KBM-7 (cell line): Measurements from ENCODE around the gene LMTK3.

Experiments
- DNase-seq: peaks from one replicate; pipeline ENCODE4 v3.0.0-alpha.2; 2015
- in situ Hi-C: fragments of 300-500 bp; cut with MboI; formaldehyde crosslinking; loops from 2 replicates; pipeline ENCODE4 v1.14.3; 2020; ENCODE audit warnings: low sequenced_read_pairs, low pct_unique_long_range_greater_than_20kb, mixed read lengths

LMTK3 gene, protein sequence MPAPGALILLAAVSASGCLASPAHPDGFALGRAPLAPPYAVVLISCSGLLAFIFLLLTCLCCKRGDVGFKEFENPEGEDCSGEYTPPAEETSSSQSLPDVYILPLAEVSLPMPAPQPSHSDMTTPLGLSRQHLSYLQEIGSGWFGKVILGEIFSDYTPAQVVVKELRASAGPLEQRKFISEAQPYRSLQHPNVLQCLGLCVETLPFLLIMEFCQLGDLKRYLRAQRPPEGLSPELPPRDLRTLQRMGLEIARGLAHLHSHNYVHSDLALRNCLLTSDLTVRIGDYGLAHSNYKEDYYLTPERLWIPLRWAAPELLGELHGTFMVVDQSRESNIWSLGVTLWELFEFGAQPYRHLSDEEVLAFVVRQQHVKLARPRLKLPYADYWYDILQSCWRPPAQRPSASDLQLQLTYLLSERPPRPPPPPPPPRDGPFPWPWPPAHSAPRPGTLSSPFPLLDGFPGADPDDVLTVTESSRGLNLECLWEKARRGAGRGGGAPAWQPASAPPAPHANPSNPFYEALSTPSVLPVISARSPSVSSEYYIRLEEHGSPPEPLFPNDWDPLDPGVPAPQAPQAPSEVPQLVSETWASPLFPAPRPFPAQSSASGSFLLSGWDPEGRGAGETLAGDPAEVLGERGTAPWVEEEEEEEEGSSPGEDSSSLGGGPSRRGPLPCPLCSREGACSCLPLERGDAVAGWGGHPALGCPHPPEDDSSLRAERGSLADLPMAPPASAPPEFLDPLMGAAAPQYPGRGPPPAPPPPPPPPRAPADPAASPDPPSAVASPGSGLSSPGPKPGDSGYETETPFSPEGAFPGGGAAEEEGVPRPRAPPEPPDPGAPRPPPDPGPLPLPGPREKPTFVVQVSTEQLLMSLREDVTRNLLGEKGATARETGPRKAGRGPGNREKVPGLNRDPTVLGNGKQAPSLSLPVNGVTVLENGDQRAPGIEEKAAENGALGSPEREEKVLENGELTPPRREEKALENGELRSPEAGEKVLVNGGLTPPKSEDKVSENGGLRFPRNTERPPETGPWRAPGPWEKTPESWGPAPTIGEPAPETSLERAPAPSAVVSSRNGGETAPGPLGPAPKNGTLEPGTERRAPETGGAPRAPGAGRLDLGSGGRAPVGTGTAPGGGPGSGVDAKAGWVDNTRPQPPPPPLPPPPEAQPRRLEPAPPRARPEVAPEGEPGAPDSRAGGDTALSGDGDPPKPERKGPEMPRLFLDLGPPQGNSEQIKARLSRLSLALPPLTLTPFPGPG (N-terminal part only)

DNA sequence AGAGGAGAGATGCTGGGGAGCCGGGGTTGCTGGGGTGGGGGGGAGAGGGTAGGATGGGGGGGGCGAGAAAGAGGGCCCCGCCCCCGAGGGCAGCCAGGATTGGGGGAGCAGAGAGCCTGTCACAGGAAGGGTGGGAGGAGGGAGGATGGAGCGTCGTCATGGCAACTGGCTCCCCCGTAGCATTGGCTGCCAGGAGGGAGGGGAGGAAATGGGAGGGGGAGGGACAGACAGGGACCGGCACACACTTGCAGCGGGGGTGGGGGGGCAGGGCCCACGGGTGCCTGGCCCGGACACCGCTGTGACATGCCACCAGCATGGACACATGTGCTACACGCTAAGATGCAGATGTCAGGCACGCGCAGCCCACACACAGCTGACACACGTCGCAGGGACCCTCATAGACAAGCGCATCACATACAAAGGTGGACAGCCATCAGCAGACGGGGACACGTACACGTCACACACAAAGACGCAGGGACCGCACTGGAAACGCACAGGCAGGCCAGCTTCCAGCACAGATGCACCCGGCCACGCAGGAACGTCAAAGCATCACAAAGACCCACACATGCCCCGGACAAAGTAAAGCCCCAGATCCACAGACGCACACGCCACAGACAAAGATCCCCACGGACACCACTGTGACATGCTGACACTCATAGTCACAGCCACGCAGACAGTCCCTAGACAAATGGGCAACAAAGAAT, at the start of gene LMTK3:
Gene LMTK3, minus strand, starts transcription at position 36 of the 704 bp plus-strand sequence. CDS start 259 bp downstream, outside the sequence.
- peak; percentile 46 for DNase-seq
- in situ Hi-C loops = no loop called here

DNA sequence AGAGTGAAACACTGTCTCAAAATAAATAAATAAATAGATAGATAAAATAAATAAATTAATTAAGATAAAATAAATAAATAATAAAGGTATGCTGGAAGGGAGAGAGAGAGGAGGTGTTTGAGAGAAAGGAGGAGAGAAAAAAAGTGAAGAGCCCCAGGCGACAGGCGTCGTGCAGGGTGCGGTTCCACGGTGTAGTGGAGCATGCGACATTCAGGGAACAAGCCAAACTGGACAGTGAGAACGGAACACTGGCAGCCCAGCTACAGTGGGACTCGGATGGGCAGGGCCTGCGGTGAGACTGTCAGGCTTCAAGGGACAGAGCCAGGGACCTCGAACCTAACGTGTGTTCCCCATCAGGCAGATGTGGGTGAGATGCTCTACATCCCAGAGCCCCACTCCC, 49.8 kb upstream of the LMTK3 start:
- DNase-seq = no peak
- in situ Hi-C loops = no loop called here

DNA sequence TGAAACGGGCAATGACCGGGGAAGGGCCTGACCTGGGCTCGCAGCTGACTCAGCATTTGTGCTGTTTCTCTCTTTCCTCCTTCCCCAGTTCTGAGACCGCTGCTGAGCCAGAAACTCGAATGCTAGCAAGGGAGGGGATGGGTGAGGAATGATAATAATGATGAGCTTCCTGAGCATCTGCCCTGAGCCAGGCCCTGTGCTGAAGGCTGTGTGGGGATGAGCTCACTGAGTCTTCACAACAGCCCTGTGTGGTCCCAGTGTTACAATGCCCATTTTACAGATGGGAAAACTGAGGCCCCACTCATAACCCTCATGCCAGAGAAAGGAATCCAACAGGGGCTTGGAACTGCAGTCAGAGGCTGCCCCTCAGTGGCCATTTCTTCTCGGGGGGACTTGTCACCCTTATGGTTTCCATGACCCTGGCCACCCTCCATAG, 48.5 kb upstream of the LMTK3 start:
- peak; percentile 40 for DNase-seq
- in situ Hi-C loops = no loop called here

DNA sequence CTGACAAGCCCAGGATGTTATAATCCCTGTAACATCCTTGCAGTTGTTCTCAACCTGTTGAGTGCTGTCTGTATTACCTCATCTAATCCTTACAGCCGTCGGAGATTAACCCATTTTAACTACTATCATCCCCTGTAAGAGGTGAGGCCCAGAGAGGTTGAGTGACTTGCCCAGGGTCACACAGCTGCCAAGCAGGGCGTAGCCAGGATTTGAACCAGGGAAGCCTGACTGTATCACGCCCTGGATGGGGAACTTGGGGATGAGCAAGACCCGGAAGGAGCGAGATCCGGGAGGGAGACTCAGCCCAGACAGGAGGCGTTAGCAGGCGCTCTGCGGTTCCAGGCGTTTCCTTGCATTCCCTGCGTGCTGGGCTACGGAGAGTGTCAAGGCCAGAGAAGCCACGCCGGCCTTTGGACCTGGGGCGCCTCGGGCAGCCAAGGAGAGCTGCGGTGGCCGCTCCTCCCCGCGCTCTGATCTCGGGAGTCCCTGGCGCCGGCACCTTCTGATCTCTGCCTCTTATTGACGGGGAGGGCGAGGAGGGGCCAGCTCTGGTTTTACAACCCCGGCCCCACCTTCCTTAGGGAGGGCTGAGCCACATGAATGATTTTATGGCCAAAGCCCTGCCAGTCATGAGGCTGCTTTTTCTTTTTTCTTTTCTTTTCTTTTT, 46.5 kb upstream of the LMTK3 start:
- in situ Hi-C loops = no loop called here
- peak; percentile 58 for DNase-seq

DNA sequence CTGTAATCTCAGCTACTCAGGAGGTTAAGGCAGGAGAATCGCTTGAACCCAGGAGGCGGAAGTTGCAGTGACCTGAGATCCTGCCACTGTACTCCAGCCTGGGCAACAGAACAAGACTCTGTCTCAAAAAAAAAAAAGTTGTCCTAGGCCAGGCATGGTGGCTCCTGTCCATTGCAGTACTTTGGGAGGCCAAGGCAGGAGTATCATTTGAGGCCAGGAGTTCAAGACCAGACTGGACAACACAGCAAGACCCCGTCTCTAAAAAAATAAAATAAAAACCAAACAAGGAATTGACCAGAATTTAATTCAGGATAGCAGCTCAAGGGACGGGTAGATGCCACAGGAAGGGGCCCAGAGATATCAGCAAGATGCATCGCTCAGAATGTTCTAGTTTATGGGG, 45.2 kb upstream of the LMTK3 start:
- no peak for DNase-seq
- in situ Hi-C loops = no loop called here

DNA sequence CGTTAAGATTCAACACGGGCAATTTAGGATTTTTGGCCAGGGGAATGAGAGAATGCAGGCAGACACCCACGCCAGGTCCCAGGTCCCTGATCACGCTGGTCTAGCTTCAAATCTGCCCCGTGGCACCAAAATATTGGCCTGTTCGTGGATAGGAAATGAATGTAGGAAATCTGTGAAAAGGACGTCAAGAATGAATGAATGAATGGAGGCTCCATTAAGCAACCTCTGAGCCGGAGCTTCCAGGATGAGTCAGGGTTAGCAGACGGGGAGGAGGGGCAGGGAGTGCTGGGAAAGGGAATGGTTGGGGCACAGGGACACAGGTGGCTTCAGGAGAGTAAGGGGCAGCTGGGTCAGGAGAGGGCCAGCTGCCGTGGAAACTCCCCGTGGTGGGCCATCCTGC, 44.5 kb upstream of the LMTK3 start:
- DNase-seq = no peak
- in situ Hi-C loops = no loop called here

DNA sequence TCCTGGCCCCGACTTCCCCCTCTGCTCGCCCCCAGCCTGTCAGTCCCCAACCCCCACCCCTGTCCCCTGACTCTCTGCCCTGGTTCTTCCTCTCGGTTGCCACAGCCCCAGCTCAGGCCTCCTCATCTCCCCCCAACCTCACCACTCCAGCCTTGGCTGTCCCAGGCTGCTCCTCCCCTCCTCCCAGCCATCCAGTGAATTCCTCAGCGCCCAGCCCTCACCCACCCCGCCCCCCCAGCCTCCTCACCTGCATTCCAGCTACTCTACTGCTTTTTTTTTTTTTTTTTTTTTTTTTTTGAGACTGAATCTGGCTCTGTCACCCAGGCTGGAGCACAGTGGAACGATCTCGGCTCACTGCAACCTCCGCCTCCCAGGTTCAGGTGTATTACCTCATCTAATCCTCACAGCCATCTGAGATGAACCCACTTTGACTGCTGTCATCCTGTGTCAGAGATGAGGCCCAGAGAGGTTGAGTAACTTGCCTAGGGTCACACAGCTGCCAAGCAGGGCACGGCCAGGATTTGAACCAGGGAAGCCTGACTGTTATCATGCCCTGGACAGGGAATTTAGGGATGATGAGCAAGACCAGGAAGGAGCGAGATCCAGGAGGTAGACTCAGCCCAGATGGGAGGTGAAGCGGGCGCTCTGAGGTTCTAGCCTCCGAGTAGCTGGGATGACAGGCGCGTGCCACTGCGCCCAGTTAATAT, 42.9 kb upstream of the LMTK3 start:
- no peak for DNase-seq
- in situ Hi-C loops = no loop called here

DNA sequence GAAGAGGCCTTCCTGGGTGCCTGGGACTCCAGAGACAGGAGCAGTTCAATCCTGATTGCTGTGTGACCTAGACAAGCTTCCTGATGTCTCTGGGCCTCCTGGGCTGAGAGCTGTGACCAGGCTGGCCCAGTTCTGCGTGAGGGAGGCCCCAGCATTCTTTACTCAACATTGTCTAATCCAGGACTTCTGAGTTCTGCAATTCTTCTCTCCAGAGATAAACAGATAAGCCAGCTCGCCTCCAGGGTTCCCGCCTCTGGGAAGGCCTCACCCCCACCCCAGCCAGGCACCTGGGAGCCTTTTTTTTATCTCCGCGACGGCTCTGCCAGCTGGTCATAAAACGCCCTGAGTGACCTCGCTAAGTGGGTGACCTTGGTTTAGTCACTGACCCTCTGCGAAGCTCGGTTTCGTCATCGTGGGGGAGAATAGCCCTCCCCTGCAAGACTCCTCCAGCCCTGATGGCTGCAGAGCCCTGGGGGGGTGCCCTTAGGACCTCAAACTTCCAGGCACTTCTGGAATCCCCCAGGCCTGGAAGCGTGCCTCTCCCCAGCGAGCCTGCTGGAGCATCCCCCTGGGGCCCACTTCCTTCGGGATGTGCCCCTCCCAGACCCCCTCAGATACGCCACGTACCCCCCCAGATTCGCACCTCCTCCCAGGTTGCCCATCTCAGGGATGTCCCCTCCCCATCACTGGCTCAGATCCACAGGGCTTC, 42.2 kb upstream of the LMTK3 start:
- in situ Hi-C loops = no loop called here
- peak; percentile 19 for DNase-seq

DNA sequence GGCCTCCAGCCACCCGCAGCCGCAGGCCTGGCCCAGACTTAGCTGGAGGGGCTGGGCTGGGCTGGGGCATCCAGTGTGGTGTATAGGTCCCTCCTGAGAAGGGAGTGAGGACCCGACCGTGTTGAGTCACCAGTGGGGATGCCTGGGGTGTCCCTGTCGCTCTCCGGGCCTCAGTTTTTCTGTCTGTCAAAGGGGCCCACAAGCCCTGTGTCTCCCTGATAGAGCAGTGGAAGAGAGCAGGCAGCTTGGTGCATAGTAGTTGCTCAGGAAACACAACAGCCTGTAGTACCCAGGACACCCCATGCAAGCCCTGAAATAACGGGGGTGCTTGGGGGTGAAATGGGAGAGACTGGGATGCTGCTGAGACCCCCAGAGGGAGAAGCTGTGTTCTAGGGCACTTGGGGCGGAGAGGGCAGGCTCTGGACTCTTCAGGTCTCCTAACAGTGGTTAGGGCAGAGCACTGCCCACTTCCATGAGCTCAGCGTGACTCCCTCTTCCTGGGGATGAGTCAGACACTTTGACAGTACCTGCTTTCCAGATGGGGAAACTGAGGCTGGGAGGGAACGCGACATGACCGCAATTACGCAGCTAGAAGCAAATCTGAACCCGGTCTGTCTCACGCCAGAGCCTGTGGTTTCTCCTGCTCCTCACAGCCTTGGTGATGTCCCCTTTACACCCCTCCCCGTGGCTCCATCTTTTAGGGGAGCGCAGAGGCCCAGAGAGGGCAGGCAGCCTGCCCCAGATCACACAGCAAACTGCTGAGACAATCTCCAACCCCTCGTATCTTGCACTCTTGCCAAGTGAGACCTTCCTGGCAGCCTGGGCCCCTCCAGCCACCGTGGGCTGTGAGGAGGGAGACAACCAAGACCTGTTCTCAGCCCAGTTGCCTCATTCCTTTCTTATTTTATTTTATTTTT, 41.0 kb upstream of the LMTK3 start:
- in situ Hi-C loops = no loop called here
- no peak for DNase-seq

DNA sequence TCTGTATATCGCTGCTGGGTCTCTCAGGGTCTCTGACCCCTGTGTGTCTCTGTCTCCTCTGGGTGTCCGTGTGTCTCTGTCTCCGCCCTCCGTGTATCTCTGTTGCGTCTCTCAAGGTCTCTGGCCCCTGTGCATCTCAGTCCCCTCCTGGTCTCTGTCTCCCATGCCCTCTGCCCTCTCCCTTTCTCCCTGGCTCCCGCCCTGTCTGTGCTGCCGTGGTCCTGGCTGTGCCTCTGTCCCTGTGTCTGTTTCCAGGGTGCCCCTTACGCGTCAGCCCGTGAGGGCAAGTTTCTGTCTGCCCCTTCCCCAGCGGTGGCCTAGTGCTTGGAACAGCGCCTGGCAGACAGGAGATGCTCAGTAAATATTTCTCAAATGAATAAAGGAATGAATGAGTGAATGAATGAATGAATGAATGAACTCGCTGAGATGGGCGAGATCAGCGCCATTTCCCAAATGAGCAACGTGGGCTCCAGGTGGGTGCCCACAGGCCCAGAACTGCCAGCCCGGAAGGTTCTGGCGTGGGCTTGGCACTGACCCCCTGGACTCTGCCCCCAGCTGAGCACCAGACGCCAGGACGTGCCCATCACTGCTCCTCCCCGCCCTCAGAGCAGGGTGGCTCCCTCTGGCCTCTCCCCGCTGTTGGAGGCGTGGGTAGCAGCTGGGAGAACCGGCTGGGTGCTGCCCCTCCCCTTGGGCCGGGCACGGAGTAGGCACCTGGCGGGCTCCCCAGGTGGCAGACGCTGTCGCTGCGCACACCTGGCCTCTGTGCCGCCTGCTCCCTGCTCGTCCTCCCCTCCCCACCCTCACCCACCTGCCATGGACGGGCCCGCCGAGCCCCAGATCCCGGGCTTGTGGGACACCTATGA, 40.0 kb upstream of the LMTK3 start, which contains the start of gene SULT2B1:
Gene SULT2B1, plus strand, starts transcription at position 736 of the 866 bp plus-strand sequence. Its CDS starts 81 bp downstream, at position 817.
- in situ Hi-C loops = no loop called here
- DNase-seq = no peak

DNA sequence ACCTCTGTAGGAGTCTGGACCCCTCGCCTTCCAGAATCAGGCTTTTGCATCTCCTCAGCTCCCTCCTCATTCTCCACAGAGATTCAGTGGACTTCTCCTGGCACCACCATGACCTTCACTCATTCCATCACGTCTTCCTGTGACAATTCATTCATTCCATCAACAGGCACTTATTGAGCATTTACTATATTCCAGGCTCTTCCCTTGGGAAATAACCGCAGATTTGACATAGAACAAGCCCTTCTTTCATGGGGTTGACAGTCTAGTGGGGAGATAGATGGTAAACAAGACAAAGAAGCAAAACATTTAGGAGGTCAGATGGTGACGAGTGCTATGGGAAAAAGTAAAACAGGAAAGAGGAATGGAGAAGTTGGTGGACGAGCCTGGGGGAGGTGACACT, 37.7 kb upstream of the LMTK3 start:
- in situ Hi-C loops = no loop called here
- DNase-seq = no peak

DNA sequence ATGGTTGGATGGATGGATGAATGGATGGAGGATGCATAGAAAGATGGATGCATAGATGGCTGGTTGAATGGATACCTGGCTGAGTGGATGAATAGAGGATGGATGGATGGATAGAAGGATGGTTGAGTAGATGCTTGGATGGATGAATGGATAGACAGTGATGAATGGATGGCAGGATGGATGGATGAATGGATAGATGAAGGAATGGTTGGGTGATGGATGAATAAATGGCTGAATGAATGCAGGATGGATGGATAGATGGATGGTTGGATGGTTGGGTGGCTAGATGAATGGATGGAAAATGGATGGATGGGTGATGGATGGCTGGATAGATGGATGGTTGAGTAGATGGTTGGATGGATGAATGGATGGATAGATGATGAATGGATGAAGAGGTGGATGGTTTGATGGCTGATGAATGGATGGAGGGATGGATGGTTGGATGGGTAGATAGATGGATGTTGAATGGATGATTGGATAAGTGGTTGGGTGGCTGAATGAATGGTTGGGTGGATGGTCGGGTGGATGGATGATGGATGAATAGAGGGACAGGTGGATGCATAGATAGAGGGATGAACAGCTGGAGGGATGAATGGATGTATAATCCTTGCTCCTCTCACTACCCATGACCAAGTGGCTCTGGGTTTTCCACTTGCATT, 36.7 kb upstream of the LMTK3 start:
- DNase-seq = no peak
- in situ Hi-C loops = no loop called here

DNA sequence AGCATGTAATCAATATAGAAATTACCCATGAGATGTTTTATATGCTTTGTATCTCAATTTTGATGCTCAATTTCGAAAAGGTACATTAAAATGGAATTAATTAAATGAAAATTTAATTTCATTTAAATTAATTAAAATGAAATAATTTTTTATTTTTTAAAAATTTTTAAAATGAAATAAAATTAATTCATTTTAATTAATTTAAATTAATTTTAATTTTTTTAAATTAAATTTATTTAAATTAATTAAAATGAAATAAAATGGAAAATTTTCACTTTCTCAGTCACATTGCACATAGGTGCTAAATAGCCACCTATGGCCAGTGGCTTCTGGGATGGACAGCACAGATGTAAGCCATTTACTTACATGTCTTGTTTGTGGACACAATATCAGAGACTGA, 36.1 kb upstream of the LMTK3 start:
- no peak for DNase-seq
- in situ Hi-C loops = no loop called here

DNA sequence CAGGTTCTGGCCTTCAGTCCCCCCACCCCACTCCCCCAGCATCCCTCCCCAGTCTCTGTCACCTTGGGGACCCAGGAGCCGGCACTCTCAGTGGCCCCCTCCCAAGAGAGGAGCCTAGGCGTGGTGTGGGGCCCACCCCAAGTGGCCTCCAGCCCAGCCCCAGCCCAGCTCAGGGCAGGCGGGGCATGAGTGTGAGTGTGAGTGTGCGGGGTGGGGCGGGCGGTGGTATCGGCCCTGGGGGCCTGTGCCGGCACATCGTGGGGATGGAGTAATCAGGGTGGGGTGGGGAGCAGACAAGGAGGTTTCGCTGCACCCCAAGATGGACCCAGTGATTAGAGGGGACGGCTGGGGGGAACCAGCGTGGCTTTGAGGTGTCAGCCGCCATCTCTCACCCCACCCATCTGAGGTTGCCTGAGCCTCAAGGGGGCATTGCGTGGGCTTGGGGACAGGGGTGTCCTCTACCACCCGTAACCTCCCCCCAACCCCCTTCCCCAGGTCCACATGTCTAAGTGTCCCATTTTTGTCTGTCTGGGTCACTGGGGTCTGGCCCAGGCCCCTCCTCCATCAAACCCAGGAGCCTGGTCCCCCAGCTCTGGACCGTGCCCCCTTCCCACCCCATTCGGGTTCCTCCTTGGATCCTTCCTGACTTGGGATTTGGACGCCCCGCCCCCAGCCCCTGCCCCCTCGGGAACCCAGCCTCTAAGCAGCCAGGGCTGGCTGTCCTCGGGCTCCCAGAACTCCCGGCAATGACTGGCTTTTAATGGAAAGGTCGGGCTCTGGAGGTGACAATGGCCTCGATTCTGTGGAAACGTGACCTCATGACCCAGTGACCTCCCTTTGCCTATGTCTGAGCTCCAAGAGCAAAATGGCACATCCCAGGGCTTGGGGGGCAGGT, 33.5 kb upstream of the LMTK3 start:
- no peak for DNase-seq
- in situ Hi-C loops = no loop called here
